Kidney (tissue), 14 donors: ENCODE data around the gene B3GAT1. TPM values are rescaled to one million over a fixed set of nuclear protein-coding genes. Genes with fewer than 3 reads are reported as not detected.
"Not testable (repeated sequence)": the region's sequence is repeated elsewhere in the genome, so short reads cannot be mapped to it uniquely, and the experiment has no call there.

ENCODE experiments used
- DNase-seq, 5 donors: peaks; one replicate each; pipeline ENCODE4 v3.0.0-alpha.2; 2013 to 2020
- FAIRE-seq: peaks from 2 replicates; lab custom pipeline; 2012; peaks lifted over from hg19 to GRCh38; lab: Jason Lieb, UNC
- H3K27ac ChIP-seq, 2 donors: one replicate each; pipeline ENCODE4 v1.7.0; 2013; ENCODE audit warnings: low read depth in 2 of 2, low read length in 2 of 2, inconsistent platforms in 1 of 2
- H3K27me3 ChIP-seq: one replicate; pipeline ENCODE4 v1.7.1; 2013; ENCODE audit warnings: low read length, inconsistent platforms; ENCODE audit not compliant: control insufficient read depth, insufficient read depth
- H3K36me3 ChIP-seq, 3 donors: one replicate each; pipeline versions ENCODE4 v1.7.0 to v1.7.1; 2013; ENCODE audit warnings: low read length in 3 of 3, control low read depth in 1 of 3, inconsistent platforms in 1 of 3; ENCODE audit not compliant: insufficient read depth in 3 of 3, control insufficient read depth in 2 of 3
- H3K4me1 ChIP-seq, 3 donors: one replicate each; pipeline versions ENCODE4 v1.7.0 to v1.7.1; 2013; ENCODE audit warnings: low read length in 3 of 3, inconsistent platforms in 1 of 3, low read depth in 1 of 3; ENCODE audit not compliant: control insufficient read depth in 2 of 3, insufficient read depth in 2 of 3
- H3K4me3 ChIP-seq, 3 donors: one replicate each; pipeline versions ENCODE4 v1.7.0 to v1.8.1; 2013; ENCODE audit warnings: low read length in 3 of 3, control low read depth in 1 of 3, inconsistent platforms in 1 of 3
- H3K9ac ChIP-seq, 3 donors: one replicate each; pipeline versions ENCODE4 v1.7.0 to v1.7.1; 2013; ENCODE audit warnings: low read length in 3 of 3, control low read depth in 1 of 3, inconsistent platforms in 1 of 3
- H3K9me3 ChIP-seq, 3 donors: one replicate each; pipeline versions ENCODE4 v1.7.0 to v1.7.1; 2013; ENCODE audit warnings: low read length in 3 of 3, control low read depth in 1 of 3, inconsistent platforms in 1 of 3; ENCODE audit not compliant: control insufficient read depth in 2 of 3, insufficient read depth in 1 of 3
- intact Hi-C: fragments of 100-400 bp; cut with DNase I; formaldehyde crosslinking; loops from one replicate; pipeline ENCODE4 v1.11.1; 2022
- polyA plus RNA-seq: library from polyadenylated mRNA; stranded (reverse); fragments of 350-450 nt; fragmentation: Illumina TruSeq; extraction: RNeasy Lipid Tissue Mini Kit (QIAGEN cat#74804); gene quantifications from one replicate; pipeline ENCODE4 v1.2.3, GENCODE V29; 2014; ENCODE audit warnings: low read depth, low replicate concordance; ENCODE audit not compliant: insufficient read depth
- total RNA-seq: library from RNA; stranded (reverse); fragmentation: NEBNext Ultra II Directional; extraction: Animal tissue kit (Norgen Biotek cat#: 25700); gene quantifications from one replicate; pipeline ENCODE4 v1.2.1, GENCODE V29; 2021
- TF ChIP-seq, protein P1 (sequence below): IDR thresholded peaks from 3 replicates; pipeline ENCODE4 v1.5.1; 2012; ENCODE audit warnings: mild to moderate bottlenecking, moderate library complexity, borderline replicate concordance; ENCODE audit not compliant: insufficient read depth; ENCODE audit errors: extremely low read depth
- donor health status: control.
- donor health status: control.
- donor health status: control.
- donor health status: control.
- donor health status: control.
- donor health status: DM: yes; HTN: yes; CAD: no.
- donor health status: Normal renal cell carcinoma (clear cell type).

B3GAT1 gene
- total and polyA plus RNA-seq, 2 donors from 2014 or later: 0.82 to 3.7 TPM

DNA sequence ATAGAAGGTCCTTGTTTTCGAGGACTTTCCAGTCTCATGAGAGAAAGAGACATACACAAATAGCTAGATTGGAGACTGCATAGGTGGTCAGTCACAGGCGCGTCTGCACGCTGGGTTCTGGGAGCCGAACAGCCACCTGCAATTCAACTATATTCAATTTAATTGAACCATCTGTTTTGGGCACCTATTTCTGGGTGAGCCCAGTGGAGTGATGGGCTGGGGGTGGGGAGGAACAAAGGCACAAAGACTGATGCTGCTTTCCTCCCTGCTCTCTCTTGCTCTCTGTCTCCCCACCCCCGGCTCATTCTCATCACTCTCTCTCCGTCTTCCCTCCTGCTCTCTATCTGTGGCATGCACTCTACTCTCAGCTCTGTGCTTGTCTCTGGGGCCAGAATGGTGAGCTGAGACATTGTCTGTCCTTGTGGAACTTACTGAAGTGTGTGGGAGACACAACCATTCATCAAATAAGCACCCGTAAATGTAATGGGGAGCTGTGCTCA is 48.1 kb upstream of the B3GAT1 start:
- no peak for DNase-seq
- no peak overlapping the region for H3K9ac ChIP-seq
- peaks cover 0 to 4% (median 0%) of the 10 kb centered on the region in 3 donors for H3K9me3 ChIP-seq
- intact Hi-C loops: no loop called here
- no peaks in the 10 kb centered on the region for H3K36me3 ChIP-seq
- TF ChIP-seq, protein P1, sequence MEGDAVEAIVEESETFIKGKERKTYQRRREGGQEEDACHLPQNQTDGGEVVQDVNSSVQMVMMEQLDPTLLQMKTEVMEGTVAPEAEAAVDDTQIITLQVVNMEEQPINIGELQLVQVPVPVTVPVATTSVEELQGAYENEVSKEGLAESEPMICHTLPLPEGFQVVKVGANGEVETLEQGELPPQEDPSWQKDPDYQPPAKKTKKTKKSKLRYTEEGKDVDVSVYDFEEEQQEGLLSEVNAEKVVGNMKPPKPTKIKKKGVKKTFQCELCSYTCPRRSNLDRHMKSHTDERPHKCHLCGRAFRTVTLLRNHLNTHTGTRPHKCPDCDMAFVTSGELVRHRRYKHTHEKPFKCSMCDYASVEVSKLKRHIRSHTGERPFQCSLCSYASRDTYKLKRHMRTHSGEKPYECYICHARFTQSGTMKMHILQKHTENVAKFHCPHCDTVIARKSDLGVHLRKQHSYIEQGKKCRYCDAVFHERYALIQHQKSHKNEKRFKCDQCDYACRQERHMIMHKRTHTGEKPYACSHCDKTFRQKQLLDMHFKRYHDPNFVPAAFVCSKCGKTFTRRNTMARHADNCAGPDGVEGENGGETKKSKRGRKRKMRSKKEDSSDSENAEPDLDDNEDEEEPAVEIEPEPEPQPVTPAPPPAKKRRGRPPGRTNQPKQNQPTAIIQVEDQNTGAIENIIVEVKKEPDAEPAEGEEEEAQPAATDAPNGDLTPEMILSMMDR: no peak
- FAIRE-seq: no peak
- peaks cover 0 to under 1% (median 0%) of the 10 kb centered on the region in 3 donors for H3K4me1 ChIP-seq
- no peak overlapping the region for H3K27ac ChIP-seq
- H3K4me3 ChIP-seq: no peak overlapping the region
- no peaks in the 10 kb centered on the region for H3K27me3 ChIP-seq

- FAIRE-seq: no peak
Observed at GRCh38 chr11:134459246-134460061, 47.4 kb upstream of the B3GAT1 start.

DNA sequence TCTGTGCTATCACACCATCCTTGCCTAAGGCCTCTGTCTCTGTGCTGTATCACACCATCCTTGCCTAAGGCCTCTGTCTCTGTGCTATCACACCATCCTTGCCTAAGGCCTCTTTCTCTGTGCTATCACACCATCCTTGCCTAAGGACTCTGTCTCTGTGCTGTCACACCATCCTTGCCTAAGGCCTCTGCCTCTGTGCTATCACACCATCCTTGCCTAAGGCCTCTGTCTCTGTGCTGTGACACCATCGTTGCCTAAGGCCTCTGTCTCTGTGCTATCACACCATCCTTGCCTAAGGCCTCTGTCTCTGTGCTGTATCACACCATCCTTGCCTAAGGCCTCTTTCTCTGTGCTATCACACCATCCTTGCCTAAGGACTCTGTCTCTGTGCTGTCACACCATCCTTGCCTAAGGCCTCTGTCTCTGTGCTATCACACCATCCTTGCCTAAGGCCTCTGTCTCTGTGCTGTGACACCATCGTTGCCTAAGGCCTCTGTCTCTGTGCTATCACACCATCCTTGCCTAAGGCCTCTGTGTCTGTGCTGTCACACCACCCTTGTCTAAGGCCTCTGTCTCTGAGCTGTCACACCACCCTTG is 45.5 kb upstream of the B3GAT1 start:
- H3K4me3 ChIP-seq, intact Hi-C loops, H3K9me3 ChIP-seq, H3K9ac ChIP-seq, FAIRE-seq, DNase-seq, H3K27me3 ChIP-seq, H3K27ac ChIP-seq, H3K4me1 ChIP-seq, H3K36me3 ChIP-seq: not testable (repeated sequence)

More at GRCh38 chr11:134459246-134460061, 47.4 kb upstream of the B3GAT1 start:
- Histone ChIP-seq H3K4me1 (no peaks in the 10 kb centered on the region), H3K4me3 (no peak overlapping the region), H3K36me3 (no peaks in the 10 kb centered on the region), H3K9ac (no peak overlapping the region), H3K27me3 (no peaks in the 10 kb centered on the region), H3K27ac (no peak overlapping the region), H3K9me3 (peaks cover 0 to 4% (median 0%) of the 10 kb centered on the region in 3 donors)
- intact Hi-C loops: no loop called here
- TF ChIP-seq, protein P1: no peak
- DNase-seq: no peak

DNA sequence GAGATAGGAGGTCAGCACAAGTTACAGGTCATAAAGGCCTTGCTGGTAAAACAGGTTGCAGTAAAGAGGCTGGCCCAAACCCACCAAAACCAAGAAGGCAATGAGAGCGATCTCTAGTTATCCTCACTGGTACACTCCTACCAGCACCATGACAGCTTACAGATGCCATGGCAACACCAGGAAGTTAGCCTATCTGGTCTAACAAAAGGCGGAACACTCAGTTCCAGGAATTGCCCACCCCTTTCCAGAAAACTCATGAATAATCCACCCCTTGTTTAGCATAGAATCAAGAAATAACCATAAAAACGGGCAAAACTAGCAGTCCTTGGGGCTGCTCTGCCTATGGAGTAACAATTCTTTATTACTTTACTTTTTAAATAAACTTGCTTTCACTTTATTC is 43.5 kb upstream of the B3GAT1 start:
- DNase-seq: no peak
- H3K9me3 ChIP-seq: peaks cover 0 to 4% (median 0%) of the 10 kb centered on the region in 3 donors
- intact Hi-C loops: no loop called here
- no peak overlapping the region for H3K4me3 ChIP-seq
- no peak overlapping the region for H3K9ac ChIP-seq
- no peaks in the 10 kb centered on the region for H3K4me1 ChIP-seq
- no peak for FAIRE-seq
- TF ChIP-seq, protein P1: no peak
- no peaks in the 10 kb centered on the region for H3K36me3 ChIP-seq
- no peaks in the 10 kb centered on the region for H3K27me3 ChIP-seq
- no peak overlapping the region for H3K27ac ChIP-seq
